ENCODE data around the gene ALDOB. TPM values are rescaled to one million over a fixed set of nuclear protein-coding genes. Genes with fewer than 3 reads are reported as not detected.

Gene ALDOB
- polyA plus RNA-seq (2011; rRNA removed) (0.07 TPM in 1 of 2 replicates, not detected in the other), polyA plus RNA-seq (2017; fragmentation: RNase III; extraction: RNeasy Plus Mini Kit Qiagen cat#74134 plus additional on column Dnase treatment) (not detected in 3 replicates), polyA minus RNA-seq (2011; rRNA and poly(A)+ RNA removed) (not detected in 2 replicates)
- polyA plus RNA-seq (2012; cell fraction: cytosol; rRNA removed) = 0.03 TPM in 1 of 2 replicates, not detected in the other
- polyA plus RNA-seq (2012; cell fraction: nucleus; rRNA removed) = not detected in 2 replicates

- Histone ChIP-seq H3K4me3 (no peak within 1 kb of the TSS), H3K27ac (no peak within 1 kb of the TSS), H3K4me1 (no peaks in the 10 kb centered on the region), H3K4me2 (no peak within 1 kb of the TSS), H3K9me3 (no peaks in the 10 kb centered on the region)
- POLR2A ChIA-PET = no interaction called here
- FAIRE-seq (no peak), ATAC-seq (no peak), DNase-seq (ENCODE audit: low read depth in 1 of 2, low spot score in 1 of 2) (no peak)
- CTCF ChIA-PET = interaction anchor here (0.6 to 1.5 kb wide), 5 partner anchors 8 to 166 kb away, joined by 3 to 6 read pairs (median 4); no protein-coding TSS in a partner anchor
- TF ChIP-seq FOSL2 (IDR thresholded peaks at IDR 0.05) = no peak
- TF ChIP-seq FOSL2 (CRISPR knock-in tag; IDR thresholded peaks at IDR 0.05) = no peak
- TF ChIP-seq HOXB13 (CRISPR knock-in tag; IDR thresholded peaks at IDR 0.05; ENCODE audit: low read depth) = no peak
- TF ChIP-seq JUN (IDR thresholded peaks at IDR 0.05) = no peak
- TF ChIP-seq CHD4 (IDR thresholded peaks at IDR 0.05; ENCODE audit: borderline replicate concordance) = no peak
- TF ChIP-seq, protein P1, sequence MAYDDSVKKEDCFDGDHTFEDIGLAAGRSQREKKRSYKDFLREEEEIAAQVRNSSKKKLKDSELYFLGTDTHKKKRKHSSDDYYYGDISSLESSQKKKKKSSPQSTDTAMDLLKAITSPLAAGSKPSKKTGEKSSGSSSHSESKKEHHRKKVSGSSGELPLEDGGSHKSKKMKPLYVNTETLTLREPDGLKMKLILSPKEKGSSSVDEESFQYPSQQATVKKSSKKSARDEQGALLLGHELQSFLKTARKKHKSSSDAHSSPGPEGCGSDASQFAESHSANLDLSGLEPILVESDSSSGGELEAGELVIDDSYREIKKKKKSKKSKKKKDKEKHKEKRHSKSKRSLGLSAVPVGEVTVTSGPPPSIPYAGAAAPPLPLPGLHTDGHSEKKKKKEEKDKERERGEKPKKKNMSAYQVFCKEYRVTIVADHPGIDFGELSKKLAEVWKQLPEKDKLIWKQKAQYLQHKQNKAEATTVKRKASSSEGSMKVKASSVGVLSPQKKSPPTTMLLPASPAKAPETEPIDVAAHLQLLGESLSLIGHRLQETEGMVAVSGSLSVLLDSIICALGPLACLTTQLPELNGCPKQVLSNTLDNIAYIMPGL (CRISPR knock-in tag; IDR thresholded peaks at IDR 0.05; ENCODE audit: borderline replicate concordance) = no peak
- TF ChIP-seq ZSCAN20 (CRISPR knock-in tag; IDR thresholded peaks at IDR 0.05) = no peak
- TF ChIP-seq, protein P2, sequence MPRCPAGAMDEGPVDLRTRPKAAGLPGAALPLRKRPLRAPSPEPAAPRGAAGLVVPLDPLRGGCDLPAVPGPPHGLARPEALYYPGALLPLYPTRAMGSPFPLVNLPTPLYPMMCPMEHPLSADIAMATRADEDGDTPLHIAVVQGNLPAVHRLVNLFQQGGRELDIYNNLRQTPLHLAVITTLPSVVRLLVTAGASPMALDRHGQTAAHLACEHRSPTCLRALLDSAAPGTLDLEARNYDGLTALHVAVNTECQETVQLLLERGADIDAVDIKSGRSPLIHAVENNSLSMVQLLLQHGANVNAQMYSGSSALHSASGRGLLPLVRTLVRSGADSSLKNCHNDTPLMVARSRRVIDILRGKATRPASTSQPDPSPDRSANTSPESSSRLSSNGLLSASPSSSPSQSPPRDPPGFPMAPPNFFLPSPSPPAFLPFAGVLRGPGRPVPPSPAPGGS (IDR thresholded peaks at IDR 0.05) = no peak
- TF ChIP-seq EP300 (IDR thresholded peaks at IDR 0.05) = no peak
- no peak for TF ChIP-seq TP53 (CRISPR knock-in tag; IDR thresholded peaks at IDR 0.05)
- TF ChIP-seq FOXS1 (CRISPR knock-in tag; IDR thresholded peaks at IDR 0.05) = no peak
- no peak for TF ChIP-seq JUNB (IDR thresholded peaks at IDR 0.05)
- no peak for TF ChIP-seq SREBF2 (IDR thresholded peaks at IDR 0.05)
- TF ChIP-seq TFCP2L1 (CRISPR knock-in tag; IDR thresholded peaks at IDR 0.05) = no peak
- no peak for TF ChIP-seq KDM5A (IDR thresholded peaks at IDR 0.05)
- no peak for TF ChIP-seq SMC3 (IDR thresholded peaks at IDR 0.05)
- TF ChIP-seq ZFP36 (IDR thresholded peaks at IDR 0.05; ENCODE audit: borderline replicate concordance, partially characterized antibody) = no peak
- 5% methylated on average over 2 of the region's 2 CpGs for WGBS (ENCODE audit: missing lambda C conversion rate)
Observed at GRCh38 chr9:101435601-101436079, at the start of gene ALDOB. TSS of gene ALDOB (minus strand) at chr9:101435774. CDS start at chr9:101430887, 4,887 bp downstream.

DNA sequence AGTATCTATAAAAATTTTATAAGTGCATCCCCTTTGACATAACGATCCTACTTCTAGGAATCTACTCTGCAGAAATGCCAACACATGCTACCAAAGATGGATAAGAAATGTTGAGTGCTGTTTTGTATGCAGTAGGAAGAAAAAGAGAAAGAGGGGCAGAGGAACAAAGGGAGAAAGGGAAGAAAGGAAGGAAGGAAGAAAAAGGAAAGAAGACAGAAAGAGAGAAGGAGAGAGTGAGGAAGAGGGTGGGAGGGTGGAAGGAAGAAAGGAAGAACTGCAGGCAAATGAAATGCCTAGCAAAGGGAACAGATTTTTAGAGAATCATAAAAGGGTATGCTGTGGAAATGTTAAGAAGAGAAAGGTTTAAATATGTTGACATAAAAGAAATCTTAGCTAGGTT, 48.5 kb upstream of the ALDOB start:
- TF ChIP-seq CHD4 (IDR thresholded peaks at IDR 0.05; ENCODE audit: borderline replicate concordance) (no peak), SMC3 (IDR thresholded peaks at IDR 0.05) (no peak), MYC (IDR thresholded peaks at IDR 0.05; ENCODE audit: borderline replicate concordance, low read length) (no peak), CBX8 (IDR thresholded peaks at IDR 0.05) (no peak), POLR2AphosphoS2 (conservative IDR thresholded peaks at IDR 0.05; ENCODE audit: low read length) (no peak), RNF2 (IDR thresholded peaks at IDR 0.05; ENCODE audit: borderline replicate concordance, low read depth) (no peak), JUNB (IDR thresholded peaks at IDR 0.05) (no peak), REST (IDR thresholded peaks at IDR 0.05) (no peak), RFX5 (IDR thresholded peaks at IDR 0.05) (no peak), EP300 (IDR thresholded peaks at IDR 0.05) (no peak), CEBPB (IDR thresholded peaks at IDR 0.05) (no peak), NPAS2 (CRISPR knock-in tag; IDR thresholded peaks at IDR 0.05; ENCODE audit: borderline replicate concordance) (no peak), ZSCAN20 (CRISPR knock-in tag; IDR thresholded peaks at IDR 0.05) (no peak), ZNF302 (CRISPR knock-in tag; IDR thresholded peaks at IDR 0.05) (no peak)
- TF ChIP-seq, protein P3, sequence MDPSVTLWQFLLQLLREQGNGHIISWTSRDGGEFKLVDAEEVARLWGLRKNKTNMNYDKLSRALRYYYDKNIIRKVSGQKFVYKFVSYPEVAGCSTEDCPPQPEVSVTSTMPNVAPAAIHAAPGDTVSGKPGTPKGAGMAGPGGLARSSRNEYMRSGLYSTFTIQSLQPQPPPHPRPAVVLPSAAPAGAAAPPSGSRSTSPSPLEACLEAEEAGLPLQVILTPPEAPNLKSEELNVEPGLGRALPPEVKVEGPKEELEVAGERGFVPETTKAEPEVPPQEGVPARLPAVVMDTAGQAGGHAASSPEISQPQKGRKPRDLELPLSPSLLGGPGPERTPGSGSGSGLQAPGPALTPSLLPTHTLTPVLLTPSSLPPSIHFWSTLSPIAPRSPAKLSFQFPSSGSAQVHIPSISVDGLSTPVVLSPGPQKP (IDR thresholded peaks at IDR 0.05; ENCODE audit: low read depth, low read length) = no peak
- TF ChIP-seq, protein P4, sequence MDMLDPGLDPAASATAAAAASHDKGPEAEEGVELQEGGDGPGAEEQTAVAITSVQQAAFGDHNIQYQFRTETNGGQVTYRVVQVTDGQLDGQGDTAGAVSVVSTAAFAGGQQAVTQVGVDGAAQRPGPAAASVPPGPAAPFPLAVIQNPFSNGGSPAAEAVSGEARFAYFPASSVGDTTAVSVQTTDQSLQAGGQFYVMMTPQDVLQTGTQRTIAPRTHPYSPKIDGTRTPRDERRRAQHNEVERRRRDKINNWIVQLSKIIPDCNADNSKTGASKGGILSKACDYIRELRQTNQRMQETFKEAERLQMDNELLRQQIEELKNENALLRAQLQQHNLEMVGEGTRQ (IDR thresholded peaks at IDR 0.05) = no peak
- H3K4me3 ChIP-seq = no peak overlapping the region
- ATAC-seq (no peak), DNase-seq (ENCODE audit: low read depth in 1 of 2, low spot score in 1 of 2) (no peak), FAIRE-seq (no peak)
- CTCF ChIA-PET = interaction anchor here (0.9 to 1.6 kb wide), 4 partner anchors 19 to 46 kb away, joined by 3 to 4 read pairs (median 4); no protein-coding TSS in a partner anchor
- 92% methylated on average over 1 of the region's 1 CpG for WGBS (ENCODE audit: missing lambda C conversion rate)
- POLR2A ChIA-PET = no interaction called here
- no peak overlapping the region for H3K4me2 ChIP-seq
- no peak overlapping the region for H3K27ac ChIP-seq
- H3K4me1 ChIP-seq = peaks cover 15% of the 10 kb centered on the region; the same call in 2 of the 3 replicates
- no peaks in the 10 kb centered on the region for H3K9me3 ChIP-seq

Data from A549 (cell line).